Measurements from ENCODE around the gene ZNF19.

DNA sequence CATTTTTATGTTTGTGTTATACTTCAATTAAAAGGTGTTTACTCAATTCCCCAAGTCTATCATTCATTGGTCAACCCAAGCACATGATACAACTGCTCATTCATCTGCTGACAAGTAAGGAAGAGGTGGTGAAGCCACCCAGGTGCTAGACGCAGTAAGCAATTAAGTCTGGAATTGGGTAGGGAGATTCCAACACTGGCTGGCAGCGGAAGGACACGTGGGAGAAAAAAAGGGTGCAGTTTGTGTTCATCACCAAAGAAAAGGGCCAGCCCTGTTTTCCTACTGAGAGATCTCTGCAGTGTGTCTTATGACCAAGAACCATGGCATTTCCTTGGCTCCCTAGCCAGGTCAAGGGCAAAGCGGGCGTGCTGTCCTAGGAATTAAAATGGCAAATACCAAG lies 15.2 kb downstream of the ZNF19 start:
- TF ChIP-seq CTCF (IDR thresholded peaks at IDR 0.05) (no peak), POLR2AphosphoS5 (IDR thresholded peaks at IDR 0.05; ENCODE audit: insufficient read depth in 1 of 2, low read depth in 1 of 2) (no peak), POLR2A (IDR thresholded peaks at IDR 0.05) (no peak)

All from vagina (tissue), 2 donors.